ENCODE results near the gene WAS. TPM values are rescaled to one million over a fixed set of nuclear protein-coding genes. Genes with fewer than 3 reads are reported as not detected.

Gene WAS
- total and polyA plus RNA-seq, 2 of the 8 experiments (the other 6 are each of a cell fraction or from before 2014, with no cell fraction given) = 0.63 to 0.65 TPM

- Histone ChIP-seq H3K23ac (ENCODE audit: insufficient read length) (no peak overlapping the region), H4K8ac (ENCODE audit: extremely low read depth, insufficient read depth, low read length) (no peak overlapping the region), H2AK5ac (ENCODE audit: low read depth, low read length) (no peak overlapping the region), H3K23me2 (ENCODE audit: low read depth, low read length) (no peaks in the 10 kb centered on the region), H3K4me3 (ENCODE audit: extremely low read depth in 1 of 4, insufficient read depth in 2 of 4, low read depth in 3 of 4, low read length in 4 of 4) (no peak overlapping the region), H2BK12ac (ENCODE audit: low read depth, low read length) (no peak overlapping the region), H3K18ac (ENCODE audit: extremely low read depth, low read length) (no peak overlapping the region), H4K5ac (ENCODE audit: insufficient read length, low read depth, low read length) (no peak overlapping the region), H3K79me2 (ENCODE audit: control insufficient read depth in 1 of 2, insufficient read depth in 2 of 2, low read length in 2 of 2) (no peaks in the 10 kb centered on the region), H2BK5ac (ENCODE audit: low read depth, low read length) (no peak overlapping the region), H2BK120ac (replicated peaks; ENCODE audit: low read depth, low read length) (no peak overlapping the region), H2BK15ac (ENCODE audit: low read length) (no peak overlapping the region), H3K4me2 (ENCODE audit: insufficient read depth in 1 of 2, low read depth in 2 of 2, low read length in 2 of 2) (no peak overlapping the region), H3K27me3 (replicated peaks in 1 of 4; ENCODE audit: control insufficient read depth in 3 of 4, extremely low read depth in 1 of 4, insufficient read depth in 3 of 4, low read length in 3 of 4) (no peaks in the 10 kb centered on the region; a peak in 3 of 7 replicates), H2BK20ac (ENCODE audit: low read length) (no peak overlapping the region), H3K4me1 (replicated peaks in 1 of 4; ENCODE audit: control insufficient read depth in 3 of 4, insufficient read depth in 4 of 4, low read length in 3 of 4) (no peaks in the 10 kb centered on the region), H3K36me3 (ENCODE audit: control insufficient read depth in 2 of 4, insufficient read depth in 4 of 4, low read length in 3 of 4) (peaks cover 0 to 10% (median 3%) of the 10 kb centered on the region in 4 experiments; a peak in 2 of 8 replicates), H3K79me1 (ENCODE audit: low read depth, low read length) (no peaks in the 10 kb centered on the region), H3K56ac (replicated peaks; ENCODE audit: insufficient read length, low read depth, low read length) (no peak overlapping the region), H4K91ac (replicated peaks; ENCODE audit: insufficient read length, low read length) (no peak overlapping the region), H3K4ac (replicated peaks; ENCODE audit: insufficient read length, low read depth, low read length) (no peak overlapping the region), H3K14ac (ENCODE audit: insufficient read length) (no peak overlapping the region), H3K9me3 (ENCODE audit: insufficient read depth in 2 of 2, low read depth in 1 of 2, low read length in 1 of 2) (no peaks in the 10 kb centered on the region), H4K20me1 (replicated peaks in 1 of 2; ENCODE audit: control insufficient read depth in 1 of 2, insufficient read depth in 2 of 2, low read length in 2 of 2) (peaks cover 2 to 6% of the 10 kb centered on the region in 2 experiments), H2AFZ (ENCODE audit: low read length) (no peak overlapping the region), H3K9ac (replicated peaks in 1 of 4; ENCODE audit: extremely low read depth in 1 of 4, low read depth in 3 of 4, low read length in 3 of 4) (no peak overlapping the region), H3K27ac (ENCODE audit: low read depth, low read length) (no peak overlapping the region)
- WGBS, 2 experiments (ENCODE audit: extremely low coverage in 1 of 2, insufficient coverage in 1 of 2, insufficient read length in 1 of 2, insufficient replicate concordance in 2 of 2, low coverage in 1 of 2, low lambda C conversion rate in 2 of 2, missing lambda C conversion rate in 1 of 2) = 90% methylated on average over 7 of the region's 7 CpGs; no CpG with 5 or more reads in 1 of the 2 experiments
- DNase-seq (ENCODE audit: low read depth in 1 of 2, low spot score in 2 of 2) = no peak
- ChIA-PET POLR2A (ENCODE audit: partially characterized antibody) (interaction anchor here (0.8 to 3.0 kb wide), 4 partner anchors 8 to 28 kb away, joined by 3 to 29 read pairs (median 6); partner anchors contain the start of gene SUV39H1), CTCF (ENCODE audit: partially characterized antibody) (no interaction called here)
- TF ChIP-seq NRF1 (IDR thresholded peaks at IDR 0.05; ENCODE audit: low read depth, low read length) (no peak), TAF7 (optimal IDR thresholded peaks at IDR 0.05; ENCODE audit: borderline replicate concordance, low read depth, low read length) (peak; percentile 68), JUN (IDR thresholded peaks at IDR 0.05; ENCODE audit: low read depth, low read length) (no peak), GABPA (IDR thresholded peaks at IDR 0.05; ENCODE audit: borderline replicate concordance, insufficient read depth, low read length) (no peak), TEAD4 (IDR thresholded peaks at IDR 0.05; ENCODE audit: low read depth, low read length) (no peak), BRCA1 (IDR thresholded peaks at IDR 0.05; ENCODE audit: low read depth, low read length) (no peak), POLR2A (IDR thresholded peaks at IDR 0.05; ENCODE audit: control extremely low read depth in 1 of 2, low read depth in 2 of 2, low read length in 2 of 2) (no peak), MAFK (IDR thresholded peaks at IDR 0.05; ENCODE audit: low read depth, low read length) (no peak)
- FAIRE-seq = no peak
Measured at GRCh38 chrX:48709522-48710112, 26.0 kb downstream of the WAS start.

All from H1 (cell line).